ENCODE measurements around the gene EXOSC5. TPM values are rescaled to one million over a fixed set of nuclear protein-coding genes. Genes with fewer than 3 reads are reported as not detected.

The EXOSC5 gene
- 58.7 and 62.1 TPM in 2 replicates for total RNA-seq (2021)
- long read RNA-seq, transcript EXOSC5-201 (6 exons, 1,118 nt), result major isoform, 123 of 134 reads
- long read RNA-seq, partial matches to known transcripts, result 3 of 134 reads
- long read RNA-seq, other reads (novel, unspliced or antisense), result 3 of 134 reads

GRCh38 chr19:41397086-41398049, at the start of gene EXOSC5, which contains the start of gene BCKDHA:
TSS of gene EXOSC5 (minus strand) at chr19:41397359. CDS start at chr19:41397328, 31 bp downstream.
TSS of gene BCKDHA (plus strand) at chr19:41397818. CDS start at chr19:41397828, 10 bp downstream.
- Histone ChIP-seq H2BK15ac (ENCODE audit: low read depth, low read length) (no peak within 1 kb of the TSS), H3K4ac (ENCODE audit: low read depth, low read length) (no peak within 1 kb of the TSS), H3T11ph (ENCODE audit: low read length) (no peak within 1 kb of the TSS), H3K9me3 (ENCODE audit: control insufficient read depth, low read depth, low read length) (no peaks in the 10 kb centered on the region), H4K91ac (ENCODE audit: insufficient read length, low read depth, low read length) (no peak within 1 kb of the TSS), H3K79me2 (ENCODE audit: insufficient read depth, low read length) (no peaks in the 10 kb centered on the region), H3K79me1 (ENCODE audit: insufficient read depth, low read depth, low read length, poor library complexity, severe bottlenecking) (peaks cover 6% of the 10 kb centered on the region), H3K9ac (ENCODE audit: extremely low read depth, insufficient read length, low read length) (peak within 1 kb of the TSS; percentile 97), H3K27ac (ENCODE audit: insufficient read length, low read depth, low read length) (no peak within 1 kb of the TSS), H2BK12ac (ENCODE audit: insufficient read length, low read depth, low read length) (no peak within 1 kb of the TSS), H3K4me1 (ENCODE audit: insufficient read depth, low read length) (no peaks in the 10 kb centered on the region), H4K20me1 (ENCODE audit: control insufficient read depth, insufficient read depth, insufficient read length) (no peaks in the 10 kb centered on the region), H3K14ac (ENCODE audit: insufficient read depth, low read length) (0 out of 2 replicates have a peak within 1 kb of the TSS, but pooled peaks have one; percentile 48), H2AFZ (ENCODE audit: low read length) (peak within 1 kb of the TSS; percentile 26), H4K8ac (replicated peaks; ENCODE audit: insufficient read length, low read depth, low read length) (no peak within 1 kb of the TSS), H2AK5ac (ENCODE audit: insufficient read length, low read length) (no peak within 1 kb of the TSS), H3K4me2 (ENCODE audit: insufficient read depth, insufficient read length, low read length) (peak within 1 kb of the TSS; percentile 96), H2BK20ac (ENCODE audit: low read depth, low read length, poor library complexity, severe bottlenecking) (no peak within 1 kb of the TSS), H3K56ac (ENCODE audit: insufficient read length, low read depth, low read length) (no peak within 1 kb of the TSS), H3K23me2 (ENCODE audit: insufficient read length, low read depth, low read length, poor library complexity, severe bottlenecking) (peaks cover 9% of the 10 kb centered on the region), H3K23ac (ENCODE audit: insufficient read length, low read depth, low read length) (no peak within 1 kb of the TSS), H2BK5ac (ENCODE audit: insufficient read length, low read length) (peak within 1 kb of the TSS; percentile 68), H3K18ac (ENCODE audit: insufficient read length, low read depth, low read length) (peak within 1 kb of the TSS; percentile 67), H3K27me3 (ENCODE audit: insufficient read depth, low read length) (no peaks in the 10 kb centered on the region), H2BK120ac (ENCODE audit: low read depth, low read length, poor library complexity, severe bottlenecking) (no peak within 1 kb of the TSS), H4K5ac (ENCODE audit: insufficient read length, low read depth, low read length) (peak within 1 kb of the TSS; percentile 31)
- Mint-ChIP-seq H3K4me3 (peak within 1 kb of the TSS; percentile 98 to 99), H3K36me3 (ENCODE audit: insufficient read depth in 1 of 3, low read depth in 3 of 3) (peaks cover 0 to 12% (median 0%) of the 10 kb centered on the region in 3 experiments; a peak in 4 of 7 replicates), H3K9me3 (no peaks in the 10 kb centered on the region; a peak in 1 of 5 replicates), H3K27ac (peak within 1 kb of the TSS; percentile 100), H3K27me3 (ENCODE audit: low read depth) (no peaks in the 10 kb centered on the region; the same call in 1 of the 2 replicates), H3K4me1 (peaks cover 21 to 24% of the 10 kb centered on the region in 2 experiments)
- no peak for TF ChIP-seq CTCF (conservative IDR thresholded peaks at IDR 0.05)
- WGBS (ENCODE audit: extremely low coverage, insufficient read length, low lambda C conversion rate), result no CpG with 5 or more reads among the region's 50 CpGs
- peak; percentile 99 for DNase-seq
